HepG2 (cell line): ENCODE measurements around the gene HYOU1. TPM values are rescaled to one million over a fixed set of nuclear protein-coding genes. Genes with fewer than 3 reads are reported as not detected.
A peak's percentile ranks its signal among the peaks of the same experiment; 100 is the strongest.

Experiments
- ATAC-seq: fragments of 200-7000 bp; cut with Tn5 transposase; 3 replicates; pipeline ENCODE4 v1.9.1; 2020; ENCODE audit warnings: mild to moderate bottlenecking, moderate library complexity
- Bru-seq: library from RNA; stranded (reverse); fragments of 400-500 nt; gene quantifications from one replicate; lab custom pipeline; 2021; lab: Mats Ljungman, UMichigan
- BruChase-seq, 2 experiments: library from RNA; stranded (reverse); fragments of 400-500 nt; gene quantifications; one replicate each; lab custom pipeline; 2021; lab: Mats Ljungman, UMichigan
- BruUV-seq: library from RNA; stranded (reverse); fragments of 400-500 nt; replicated peaks from 2 replicates; lab custom pipeline; 2021; lab: Mats Ljungman, UMichigan
- CTCF ChIA-PET: fragments of 300-600 bp; formaldehyde crosslinking; extraction: SDS; loops from one replicate; lab custom pipeline; 2021; ENCODE audit warnings: low total read pairs, inconsistent platforms, low intra/inter-chr PET ratio; lab: Yijun Ruan, JAX
- POLR2A ChIA-PET: fragments of 350-600 bp; sonication (Branson Sonifier 250); formaldehyde crosslinking; loops from one replicate; lab custom pipeline; 2020; ENCODE audit warnings: antibody characterized with exemption, inconsistent platforms; lab: Yijun Ruan, JAX
- DNase-seq: peaks from one replicate; pipeline ENCODE4 v3.0.0-alpha.2; 2015; ENCODE audit warnings: low spot score
- FAIRE-seq: peaks from 3 replicates; lab custom pipeline; 2011; peaks lifted over from hg19 to GRCh38; lab: Jason Lieb, UNC
- H2AFZ ChIP-seq: one replicate; pipeline ENCODE4 v1.6.1; 2011; ENCODE audit warnings: low read length, inconsistent platforms
- H3K27ac ChIP-seq: fragments of 300-600 bp; 3 replicates; pipeline ENCODE4 v1.8.0; 2011; ENCODE audit warnings: mixed run types, mild to moderate bottlenecking, mixed read lengths, low read length, inconsistent platforms; ENCODE audit not compliant: insufficient read depth; ENCODE audit errors: extremely low read length
- H3K27me3 ChIP-seq, 2 experiments: fragments of 200-600 bp in 1 of 2; 2 replicates in 1 of 2; 3 replicates in 1 of 2; pipeline versions ENCODE4 v1.6.0 to v1.8.0; 2011; ENCODE audit warnings: low read length in 2 of 2, mild to moderate bottlenecking in 2 of 2, moderate library complexity in 2 of 2, inconsistent platforms in 1 of 2; ENCODE audit not compliant: insufficient read depth in 2 of 2, control insufficient read depth in 1 of 2
- H3K36me3 ChIP-seq, 2 experiments: fragments of 200-600 bp in 1 of 2; replicated peaks in 1 of 2; 2 replicates in 1 of 2; 3 replicates in 1 of 2; pipeline versions ENCODE4 v1.5.1 to v1.8.0; 2011; ENCODE audit warnings: low read length in 2 of 2, inconsistent platforms in 1 of 2; ENCODE audit not compliant: insufficient read depth in 2 of 2, control insufficient read depth in 1 of 2
- H3K4me1 ChIP-seq: 2 replicates; pipeline ENCODE4 v1.5.1; 2012; ENCODE audit warnings: low read length, inconsistent platforms; ENCODE audit not compliant: insufficient read depth
- H3K4me2 ChIP-seq: 2 replicates; pipeline ENCODE4 v1.6.0; 2011; ENCODE audit warnings: low read depth, low read length, inconsistent platforms
- H3K4me3 ChIP-seq, 3 experiments: fragments of 200-600 bp in 1 of 3; sonication (generic), shearing (Covaris generic) in 1 of 3; replicated peaks in 1 of 3; 2 replicates each; pipeline ENCODE4 v1.5.1; 2011 to 2016; ENCODE audit warnings: low read length in 3 of 3, inconsistent platforms in 2 of 3, low read depth in 2 of 3, mild to moderate bottlenecking in 2 of 3, control low read depth in 1 of 3, mixed read lengths in 1 of 3; ENCODE audit not compliant: insufficient read depth in 1 of 3
- H3K79me2 ChIP-seq: one replicate; pipeline ENCODE4 v1.6.1; 2011; ENCODE audit warnings: low read length, inconsistent platforms; ENCODE audit not compliant: insufficient read depth
- H3K9ac ChIP-seq: 2 replicates; pipeline ENCODE4 v1.6.0; 2011; ENCODE audit warnings: mild to moderate bottlenecking, low read depth, low read length, inconsistent platforms; ENCODE audit not compliant: insufficient read depth
- H3K9me3 ChIP-seq: 2 replicates; pipeline ENCODE4 v1.5.1; 2012; ENCODE audit warnings: mild to moderate bottlenecking, low read length
- H4K20me1 ChIP-seq: 2 replicates; pipeline ENCODE4 v1.6.0; 2011; ENCODE audit warnings: inconsistent platforms, mild to moderate bottlenecking, low read length, moderate library complexity; ENCODE audit not compliant: insufficient read depth
- ARID2 ChIP-seq: sonication (generic); formaldehyde crosslinking; IDR thresholded peaks from 2 replicates; pipeline ENCODE4 v1.8.1; 2022; ENCODE audit warnings: mild to moderate bottlenecking, missing genetic modification reagents, borderline replicate concordance
- ETV5 ChIP-seq: IDR thresholded peaks from 2 replicates; pipeline ENCODE4 v1.6.1; 2018; ENCODE audit warnings: missing biosample characterization, missing genetic modification reagents, inconsistent platforms, borderline replicate concordance
- FLYWCH1 ChIP-seq: sonication (generic); formaldehyde crosslinking; IDR thresholded peaks from 2 replicates; pipeline ENCODE4 v1.8.1; 2023; ENCODE audit warnings: mild to moderate bottlenecking, missing genetic modification reagents
- IKZF5 ChIP-seq: IDR thresholded peaks from 2 replicates; pipeline ENCODE4 v1.6.1; 2018; ENCODE audit warnings: missing genetic modification reagents, mild to moderate bottlenecking, missing compliant biosample characterization
- RBFOX2 ChIP-seq: fragments of 200-400 bp; formaldehyde crosslinking; IDR thresholded peaks from 2 replicates; pipeline ENCODE4 v1.6.1; 2017; ENCODE audit warnings: low read depth, mild to moderate bottlenecking, low read length
- TARDBP ChIP-seq: sonication (generic); formaldehyde crosslinking; IDR thresholded peaks from 2 replicates; pipeline ENCODE4 v1.8.0; 2022; ENCODE audit warnings: mild to moderate bottlenecking, missing genetic modification reagents
- whole genome bisulfite sequencing: methylation state at CpG from one replicate; pipeline ENCODE4 v1.1.6; 2017; ENCODE audit warnings: low lambda C conversion rate; 5-methylcytosine and 5-hydroxymethylcytosine counted together
- in situ Hi-C: cut with HindIII; loops from 2 replicates; pipeline ENCODE4 v1.10.0; 2017; ENCODE audit warnings: low pct_unique_long_range_greater_than_20kb; ENCODE audit not compliant: extremely low pct_ligation_motif_present
- intact Hi-C: fragments of 100-400 bp; cut with micrococcal nuclease; formaldehyde crosslinking; loops from one replicate; pipeline ENCODE4 v1.10.0; 2022; ENCODE audit not compliant: unreplicated experiment
- long read RNA-seq, 2 experiments: library from RNA in 1 of 2; library from polyadenylated mRNA in 1 of 2; stranded (forward) in 1 of 2; unstranded in 1 of 2; transcript quantifications; one replicate each; pipeline ENCODE4 v2.0.0, GENCODE V29; 2019 to 2022
- polyA minus RNA-seq, 3 experiments: library from RNA; depleted of rRNA, polyadenylated mRNA; stranded (reverse); fragments of >200 nt; gene quantifications; 2 replicates each; pipeline ENCODE4 v1.2.3, GENCODE V29; 2011; ENCODE audit warnings: low replicate concordance in 1 of 3
- polyA plus RNA-seq, 8 experiments: library from polyadenylated mRNA; depleted of rRNA in 3 of 8; stranded (reverse) in 7 of 8; unstranded in 1 of 8; fragments of >200 nt; fragmentation: Illumina TruSeq in 4 of 8; extraction: Trizol in 4 of 8; gene quantifications; 2 replicates each; pipeline versions ENCODE4 v1.2.1 to v1.2.3, GENCODE V29; 2011 to 2016; ENCODE audit warnings: low read depth in 4 of 8, missing spikeins in 1 of 8, mixed read lengths in 1 of 8; ENCODE audit not compliant: insufficient read depth in 1 of 8
- total RNA-seq, 5 experiments: library from RNA; depleted of rRNA; stranded (reverse); fragments of >200 nt; fragmentation: Illumina TruSeq; extraction: Trizol; gene quantifications; 2 replicates each; pipeline ENCODE4 v1.2.3, GENCODE V29; 2016; ENCODE audit warnings: low read depth in 1 of 5
- TF ChIP-seq, protein P1 (sequence below): sonication (generic); formaldehyde crosslinking; IDR thresholded peaks from 2 replicates; pipeline ENCODE4 v1.4.0; 2020; ENCODE audit warnings: low read depth, missing genetic modification reagents

The HYOU1 gene, protein sequence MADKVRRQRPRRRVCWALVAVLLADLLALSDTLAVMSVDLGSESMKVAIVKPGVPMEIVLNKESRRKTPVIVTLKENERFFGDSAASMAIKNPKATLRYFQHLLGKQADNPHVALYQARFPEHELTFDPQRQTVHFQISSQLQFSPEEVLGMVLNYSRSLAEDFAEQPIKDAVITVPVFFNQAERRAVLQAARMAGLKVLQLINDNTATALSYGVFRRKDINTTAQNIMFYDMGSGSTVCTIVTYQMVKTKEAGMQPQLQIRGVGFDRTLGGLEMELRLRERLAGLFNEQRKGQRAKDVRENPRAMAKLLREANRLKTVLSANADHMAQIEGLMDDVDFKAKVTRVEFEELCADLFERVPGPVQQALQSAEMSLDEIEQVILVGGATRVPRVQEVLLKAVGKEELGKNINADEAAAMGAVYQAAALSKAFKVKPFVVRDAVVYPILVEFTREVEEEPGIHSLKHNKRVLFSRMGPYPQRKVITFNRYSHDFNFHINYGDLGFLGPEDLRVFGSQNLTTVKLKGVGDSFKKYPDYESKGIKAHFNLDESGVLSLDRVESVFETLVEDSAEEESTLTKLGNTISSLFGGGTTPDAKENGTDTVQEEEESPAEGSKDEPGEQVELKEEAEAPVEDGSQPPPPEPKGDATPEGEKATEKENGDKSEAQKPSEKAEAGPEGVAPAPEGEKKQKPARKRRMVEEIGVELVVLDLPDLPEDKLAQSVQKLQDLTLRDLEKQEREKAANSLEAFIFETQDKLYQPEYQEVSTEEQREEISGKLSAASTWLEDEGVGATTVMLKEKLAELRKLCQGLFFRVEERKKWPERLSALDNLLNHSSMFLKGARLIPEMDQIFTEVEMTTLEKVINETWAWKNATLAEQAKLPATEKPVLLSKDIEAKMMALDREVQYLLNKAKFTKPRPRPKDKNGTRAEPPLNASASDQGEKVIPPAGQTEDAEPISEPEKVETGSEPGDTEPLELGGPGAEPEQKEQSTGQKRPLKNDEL
- 50.0 and 127 TPM in 2 replicates for total RNA-seq (2016; rRNA removed; fragmentation: Illumina TruSeq; extraction: Trizol)
- 14.4 and 15.9 TPM in 2 replicates for total RNA-seq (2016; cell fraction: cytosol; rRNA removed; fragmentation: Illumina TruSeq; extraction: Trizol; ENCODE audit: low read depth)
- total RNA-seq (2016; cell fraction: insoluble cytoplasmic fraction; rRNA removed; fragmentation: Illumina TruSeq; extraction: Trizol): 41.9 and 128 TPM in 2 replicates
- 27.3 and 28.2 TPM in 2 replicates for total RNA-seq (2016; cell fraction: membrane; rRNA removed; fragmentation: Illumina TruSeq; extraction: Trizol)
- 108 and 127 TPM in 2 replicates for total RNA-seq (2016; cell fraction: nucleus; rRNA removed; fragmentation: Illumina TruSeq; extraction: Trizol)
- 155 and 164 TPM in 2 replicates for polyA plus RNA-seq (2011; rRNA removed)
- 125 and 144 TPM in 2 replicates for polyA plus RNA-seq (2011; cell fraction: cytosol; rRNA removed)
- 120 and 130 TPM in 2 replicates for polyA plus RNA-seq (2011; cell fraction: nucleus; rRNA removed)
- 61.3 and 94.5 TPM in 2 replicates for polyA plus RNA-seq (2012)
- 7.6 and 8.4 TPM in 2 replicates for polyA plus RNA-seq (2016; cell fraction: cytosol; fragmentation: Illumina TruSeq; extraction: Trizol; ENCODE audit: low read depth)
- polyA plus RNA-seq (2016; cell fraction: insoluble cytoplasmic fraction; fragmentation: Illumina TruSeq; extraction: Trizol; ENCODE audit: low read depth): 41.0 and 55.4 TPM in 2 replicates
- polyA plus RNA-seq (2016; cell fraction: membrane; fragmentation: Illumina TruSeq; extraction: Trizol; ENCODE audit: low read depth): 18.1 and 24.3 TPM in 2 replicates
- polyA plus RNA-seq (2016; cell fraction: nucleus; fragmentation: Illumina TruSeq; extraction: Trizol; ENCODE audit: insufficient read depth, low read depth): 184 and 191 TPM in 2 replicates
- polyA minus RNA-seq (2011; rRNA and poly(A)+ RNA removed; ENCODE audit: low replicate concordance): 197 and 370 TPM in 2 replicates
- polyA minus RNA-seq (2011; cell fraction: cytosol; rRNA and poly(A)+ RNA removed): 76.5 and 103 TPM in 2 replicates
- 81.2 and 89.5 TPM in 2 replicates for polyA minus RNA-seq (2011; cell fraction: nucleus; rRNA and poly(A)+ RNA removed)
- Bru-seq, nascent RNA: percentile 90 among the genes with signal in this experiment
- percentile 97 among the genes with signal in this experiment for BruChase-seq, experiment 1, labeled RNA remaining after a 6-hour chase
- percentile 95 among the genes with signal in this experiment for BruChase-seq, experiment 2, labeled RNA remaining after a 2-hour chase
- long read RNA-seq, experiment 1, full-length matches to known transcripts: 4 of 53 reads
- long read RNA-seq, experiment 1, partial matches to known transcripts: 20 of 53 reads
- long read RNA-seq, experiment 1, other reads (novel, unspliced or antisense): 29 of 53 reads
- long read RNA-seq, experiment 2, full-length matches to known transcripts: 38 of 413 reads
- long read RNA-seq, experiment 2, partial matches to known transcripts: 218 of 413 reads
- long read RNA-seq, experiment 2, other reads (novel, unspliced or antisense): 157 of 413 reads

GRCh38 chr11:119057000-119057769 lies at the start of gene HYOU1:
Gene HYOU1, minus strand, starts transcription at chr11:119057205. Its CDS starts 1,045 bp downstream, at chr11:119056160.
- WGBS: under 1% methylated on average over 35 of the region's 79 CpGs
- Histone ChIP-seq H3K27ac (peak within 1 kb of the TSS; percentile 88), H3K4me2 (peak within 1 kb of the TSS; percentile 88), H4K20me1 (no peaks in the 10 kb centered on the region), H2AFZ (no peak within 1 kb of the TSS), H3K9me3 (no peaks in the 10 kb centered on the region), H3K9ac (peak within 1 kb of the TSS; percentile 99), H3K4me1 (peaks cover 23% of the 10 kb centered on the region), H3K27me3 (no peaks in the 10 kb centered on the region), H3K4me3 (peak within 1 kb of the TSS; percentile 75 to 87 (median 82)), H3K79me2 (peaks cover 25% of the 10 kb centered on the region), H3K36me3 (peaks cover 20 to 32% of the 10 kb centered on the region in 2 experiments)
- DNase-seq (peak; percentile 93), FAIRE-seq (peak; percentile 15), ATAC-seq (peak; percentile 92)
- in situ Hi-C loops (no loop called here), intact Hi-C loops (loop anchor here (1.0 to 2.0 kb wide), 3 partner anchors 10 to 39 kb away; partner anchors contain the start of genes RPS25, TRAPPC4 and VPS11)
- POLR2A ChIA-PET: interaction anchor here (0.6 to 2.5 kb wide), 19 partner anchors 10 to 383 kb away, joined by 3 to 20 read pairs (median 4); partner anchors contain the start of genes CENATAC, DPAGT1, HMBS and RPS25
- no TSS peak for BruUV-seq
- CTCF ChIA-PET: no interaction called here
- TF ChIP-seq IKZF5 (peak; percentile 64), FLYWCH1 (CRISPR knock-in tag) (no peak), ETV5 (CRISPR knock-in tag) (peak; percentile 90), TARDBP (CRISPR knock-in tag) (peak; percentile 32; the same call in 1 of the 2 replicates), RBFOX2 (peak; percentile 95), ARID2 (CRISPR knock-in tag) (0 out of 2 replicates have a peak, but pooled peaks have one; percentile 21)
- TF ChIP-seq, protein P1, sequence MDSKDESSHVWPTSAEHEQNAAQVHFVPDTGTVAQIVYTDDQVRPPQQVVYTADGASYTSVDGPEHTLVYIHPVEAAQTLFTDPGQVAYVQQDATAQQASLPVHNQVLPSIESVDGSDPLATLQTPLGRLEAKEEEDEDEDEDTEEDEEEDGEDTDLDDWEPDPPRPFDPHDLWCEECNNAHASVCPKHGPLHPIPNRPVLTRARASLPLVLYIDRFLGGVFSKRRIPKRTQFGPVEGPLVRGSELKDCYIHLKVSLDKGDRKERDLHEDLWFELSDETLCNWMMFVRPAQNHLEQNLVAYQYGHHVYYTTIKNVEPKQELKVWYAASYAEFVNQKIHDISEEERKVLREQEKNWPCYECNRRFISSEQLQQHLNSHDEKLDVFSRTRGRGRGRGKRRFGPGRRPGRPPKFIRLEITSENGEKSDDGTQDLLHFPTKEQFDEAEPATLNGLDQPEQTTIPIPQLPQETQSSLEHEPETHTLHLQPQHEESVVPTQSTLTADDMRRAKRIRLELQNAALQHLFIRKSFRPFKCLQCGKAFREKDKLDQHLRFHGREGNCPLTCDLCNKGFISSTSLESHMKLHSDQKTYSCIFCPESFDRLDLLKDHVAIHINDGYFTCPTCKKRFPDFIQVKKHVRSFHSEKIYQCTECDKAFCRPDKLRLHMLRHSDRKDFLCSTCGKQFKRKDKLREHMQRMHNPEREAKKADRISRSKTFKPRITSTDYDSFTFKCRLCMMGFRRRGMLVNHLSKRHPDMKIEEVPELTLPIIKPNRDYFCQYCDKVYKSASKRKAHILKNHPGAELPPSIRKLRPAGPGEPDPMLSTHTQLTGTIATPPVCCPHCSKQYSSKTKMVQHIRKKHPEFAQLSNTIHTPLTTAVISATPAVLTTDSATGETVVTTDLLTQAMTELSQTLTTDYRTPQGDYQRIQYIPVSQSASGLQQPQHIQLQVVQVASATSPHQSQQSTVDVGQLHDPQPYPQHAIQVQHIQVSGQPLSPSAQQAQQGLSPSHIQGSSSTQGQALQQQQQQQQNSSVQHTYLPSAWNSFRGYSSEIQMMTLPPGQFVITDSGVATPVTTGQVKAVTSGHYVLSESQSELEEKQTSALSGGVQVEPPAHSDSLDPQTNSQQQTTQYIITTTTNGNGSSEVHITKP (CRISPR knock-in tag): 0 out of 2 replicates have a peak, but pooled peaks have one; percentile 9
